CD4-positive, CD25-positive, alpha-beta regulatory T cell (primary cell): Measurements from ENCODE around the gene SLC7A5. TPM values are rescaled to one million over a fixed set of nuclear protein-coding genes. Genes with fewer than 3 reads are reported as not detected.
"Not testable (repeated sequence)": the region's sequence is repeated elsewhere in the genome, so short reads cannot be mapped to it uniquely, and the experiment has no call there.

Experiments
- ATAC-seq, 2 donors: fragments of 150-1000 bp; cut with Tn5 transposase; one replicate each; pipeline ENCODE4 v1.10.0; 2021; ENCODE audit warnings: low read depth in 2 of 2, moderate number of reproducible peaks in 2 of 2, moderate library complexity in 1 of 2
- DNase-seq, 3 donors: peaks; one replicate each; pipeline versions ENCODE4 v3.0.0 to v3.0.0-alpha.2; 2012 to 2022; ENCODE audit warnings: mixed read lengths in 1 of 3
- H3K27ac ChIP-seq: one replicate; pipeline ENCODE4 v1.7.0; 2013; ENCODE audit warnings: mild to moderate bottlenecking, low read length; ENCODE audit not compliant: insufficient read depth, poor library complexity, severe bottlenecking
- H3K27me3 ChIP-seq: one replicate; pipeline ENCODE4 v1.7.0; 2013; ENCODE audit warnings: low read length; ENCODE audit not compliant: control insufficient read depth, insufficient read depth
- H3K36me3 ChIP-seq: one replicate; pipeline ENCODE4 v1.7.0; 2013; ENCODE audit warnings: mild to moderate bottlenecking, low read length, moderate library complexity; ENCODE audit not compliant: control insufficient read depth, insufficient read depth
- H3K4me1 ChIP-seq: 2 replicates; pipeline ENCODE4 v1.7.0; 2013; ENCODE audit warnings: mild to moderate bottlenecking, low read length; ENCODE audit not compliant: insufficient read depth, control insufficient read depth, poor library complexity, severe bottlenecking
- H3K4me3 ChIP-seq: one replicate; pipeline ENCODE4 v1.7.0; 2013; ENCODE audit warnings: low read depth, mild to moderate bottlenecking, low read length, moderate library complexity
- H3K9me3 ChIP-seq, 2 experiments: 1 replicate in 1 of 2; 2 replicates in 1 of 2; pipeline ENCODE4 v1.7.0; 2013; ENCODE audit warnings: low read length in 2 of 2, mild to moderate bottlenecking in 1 of 2, moderate library complexity in 1 of 2; ENCODE audit not compliant: control insufficient read depth in 2 of 2
- H3K27ac Mint-ChIP-seq, 3 donors: one replicate each; pipeline ENCODE4 v1.8.0; 2020 to 2022; ENCODE audit warnings: mild to moderate bottlenecking in 3 of 3, mixed read lengths in 3 of 3, moderate library complexity in 2 of 3
- H3K27me3 Mint-ChIP-seq: one replicate; pipeline ENCODE4 v1.8.0; 2022; ENCODE audit warnings: mild to moderate bottlenecking, mixed read lengths
- H3K36me3 Mint-ChIP-seq: one replicate; pipeline ENCODE4 v1.8.0; 2020; ENCODE audit warnings: mixed read lengths
- H3K4me1 Mint-ChIP-seq, 4 donors: one replicate each; pipeline ENCODE4 v1.8.0; 2020 to 2022; ENCODE audit warnings: mixed read lengths in 4 of 4, mild to moderate bottlenecking in 1 of 4
- H3K4me3 Mint-ChIP-seq, 4 donors: one replicate each; pipeline ENCODE4 v1.8.0; 2020 to 2022; ENCODE audit warnings: mild to moderate bottlenecking in 4 of 4, mixed read lengths in 4 of 4, moderate library complexity in 3 of 4
- H3K9me3 Mint-ChIP-seq, 7 donors: one replicate each; pipeline ENCODE4 v1.8.0; 2020 to 2022; ENCODE audit warnings: mixed read lengths in 7 of 7, mild to moderate bottlenecking in 3 of 7, moderate library complexity in 2 of 7
- polyA plus RNA-seq, 4 donors: library from polyadenylated mRNA; unstranded; fragments of 300-500 nt; fragmentation: Illumina TruSeq; gene quantifications; one replicate each; pipeline ENCODE4 v1.2.3, GENCODE V29; 2021
- total RNA-seq: library from RNA; stranded (reverse); gene quantifications from one replicate; pipeline ENCODE4 v1.2.3, GENCODE V29; 2022

SLC7A5 gene
- total and polyA plus RNA-seq, 5 donors from 2014 or later, result 10.3 to 111 (median 12.3) TPM

GRCh38 chr16:87829622-87829980, 39.7 kb downstream of the SLC7A5 start:
- Mint-ChIP-seq H3K9me3 (peaks cover 0 to 3% (median 0%) of the 10 kb centered on the region in 7 donors), H3K27ac (peak overlapping the region in 1 of 3 donors; percentile 83), H3K36me3 (peaks cover 3% of the 10 kb centered on the region), H3K4me1 (no peaks in the 10 kb centered on the region), H3K27me3 (no peaks in the 10 kb centered on the region), H3K4me3 (no peak overlapping the region)
- Histone ChIP-seq H3K4me1 (no peaks in the 10 kb centered on the region), H3K27ac (no peak overlapping the region), H3K9me3 (no peaks in the 10 kb centered on the region), H3K27me3 (no peaks in the 10 kb centered on the region), H3K36me3 (peaks cover 26% of the 10 kb centered on the region), H3K4me3 (no peak overlapping the region)
- ATAC-seq (no peak), DNase-seq (no peak)

GRCh38 chr16:87828907-87829621, 40.2 kb downstream of the SLC7A5 start:
- H3K36me3 ChIP-seq, result peaks cover 22% of the 10 kb centered on the region
- Mint-ChIP-seq H3K36me3 (peaks cover 3% of the 10 kb centered on the region), H3K4me3 (no peak overlapping the region), H3K27me3 (no peaks in the 10 kb centered on the region), H3K27ac (no peak overlapping the region), H3K9me3 (peaks cover 0 to 3% (median 0%) of the 10 kb centered on the region in 7 donors), H3K4me1 (no peaks in the 10 kb centered on the region)
- no peak overlapping the region for H3K27ac ChIP-seq
- H3K4me3 ChIP-seq, result no peak overlapping the region
- no peaks in the 10 kb centered on the region for H3K9me3 ChIP-seq
- DNase-seq (no peak), ATAC-seq (no peak)
- no peaks in the 10 kb centered on the region for H3K27me3 ChIP-seq
- no peaks in the 10 kb centered on the region for H3K4me1 ChIP-seq

- Histone ChIP-seq H3K4me1 (no peaks in the 10 kb centered on the region), H3K9me3 (no peaks in the 10 kb centered on the region), H3K36me3 (peaks cover 17% of the 10 kb centered on the region), H3K27ac (no peak overlapping the region), H3K4me3 (no peak overlapping the region), H3K27me3 (no peaks in the 10 kb centered on the region)
- Mint-ChIP-seq H3K9me3 (peaks cover 0 to 3% (median 0%) of the 10 kb centered on the region in 7 donors), H3K27me3 (no peaks in the 10 kb centered on the region), H3K4me3 (peak overlapping the region in 1 of 4 donors; percentile 54), H3K4me1 (no peaks in the 10 kb centered on the region), H3K27ac (peak overlapping the region in 1 of 3 donors; percentile 5), H3K36me3 (peaks cover 3% of the 10 kb centered on the region)
- ATAC-seq (peak in 1 of 2 donors; percentile 6), DNase-seq (no peak)
These were observed 41.0 kb downstream of the SLC7A5 start for GRCh38 chr16:87828071-87828906.

GRCh38 chr16:87827588-87827915, 41.8 kb downstream of the SLC7A5 start:
- H3K4me1 ChIP-seq, H3K9me3 Mint-ChIP-seq, H3K27ac Mint-ChIP-seq, H3K9me3 ChIP-seq, H3K36me3 Mint-ChIP-seq, DNase-seq, H3K4me3 Mint-ChIP-seq, H3K4me1 Mint-ChIP-seq, H3K27me3 ChIP-seq, H3K27me3 Mint-ChIP-seq, H3K4me3 ChIP-seq, ATAC-seq, H3K27ac ChIP-seq: not testable (repeated sequence)
- peaks cover 11% of the 10 kb centered on the region for H3K36me3 ChIP-seq

- ATAC-seq (no peak), DNase-seq (no peak)
- Histone ChIP-seq H3K4me3 (no peak overlapping the region), H3K4me1 (no peaks in the 10 kb centered on the region), H3K27me3 (no peaks in the 10 kb centered on the region), H3K9me3 (no peaks in the 10 kb centered on the region), H3K27ac (no peak overlapping the region), H3K36me3 (peaks cover 7% of the 10 kb centered on the region)
- Mint-ChIP-seq H3K4me1 (peaks cover 0 to 2% (median 0%) of the 10 kb centered on the region in 4 donors), H3K27ac (no peak overlapping the region), H3K27me3 (no peaks in the 10 kb centered on the region), H3K4me3 (no peak overlapping the region), H3K36me3 (peaks cover 3% of the 10 kb centered on the region), H3K9me3 (peaks cover 0 to 1% (median 0%) of the 10 kb centered on the region in 7 donors)
These were observed 42.3 kb downstream of the SLC7A5 start for GRCh38 chr16:87826798-87827587.

- H3K4me1 Mint-ChIP-seq, H3K27ac Mint-ChIP-seq, H3K27me3 ChIP-seq, H3K4me1 ChIP-seq, DNase-seq, H3K27ac ChIP-seq, H3K27me3 Mint-ChIP-seq, ATAC-seq, H3K36me3 ChIP-seq, H3K4me3 ChIP-seq, H3K9me3 Mint-ChIP-seq, H3K9me3 ChIP-seq, H3K36me3 Mint-ChIP-seq: not testable (repeated sequence)
- peak overlapping the region in 1 of 4 donors; percentile 47 for H3K4me3 Mint-ChIP-seq
These were observed 42.9 kb downstream of the SLC7A5 start for GRCh38 chr16:87826407-87826797.

GRCh38 chr16:87825842-87826120, 43.5 kb downstream of the SLC7A5 start:
- H3K4me3 Mint-ChIP-seq, H3K27me3 ChIP-seq, ATAC-seq, H3K9me3 ChIP-seq, H3K27ac ChIP-seq, H3K9me3 Mint-ChIP-seq, H3K27ac Mint-ChIP-seq, DNase-seq, H3K4me3 ChIP-seq, H3K4me1 Mint-ChIP-seq, H3K27me3 Mint-ChIP-seq, H3K36me3 ChIP-seq, H3K4me1 ChIP-seq, H3K36me3 Mint-ChIP-seq: not testable (repeated sequence)
